ENCODE results near the gene C6orf89. TPM values are rescaled to one million over a fixed set of nuclear protein-coding genes. Genes with fewer than 3 reads are reported as not detected.

C6orf89 gene
- total RNA-seq, 1 experiment from 2014 or later, result 32.9 TPM

GRCh38 chr6:36949636-36950035, 63.9 kb downstream of the C6orf89 start:
- Histone ChIP-seq H3K4me2 (ENCODE audit: low read length) (peak overlapping the region; percentile 21), H3K9me3 (ENCODE audit: control insufficient read depth in 1 of 2, insufficient read depth in 1 of 2, low read depth in 1 of 2, low read length in 2 of 2) (no peaks in the 10 kb centered on the region), H2AFZ (ENCODE audit: low read depth, low read length, poor library complexity, severe bottlenecking) (peak overlapping the region; percentile 84), H3K79me2 (ENCODE audit: insufficient read depth, low read length) (no peaks in the 10 kb centered on the region), H3K4me1 (ENCODE audit: control insufficient read depth in 1 of 2, insufficient read depth in 2 of 2, low read length in 2 of 2) (peaks cover 4 to 52% of the 10 kb centered on the region in 2 experiments; a peak in 3 of 4 replicates), H3K36me3 (ENCODE audit: control insufficient read depth in 1 of 2, insufficient read depth in 2 of 2, low read length in 2 of 2) (no peaks in the 10 kb centered on the region), H4K20me1 (ENCODE audit: insufficient read depth) (no peaks in the 10 kb centered on the region), H3K27me3 (ENCODE audit: insufficient read depth, low read length) (no peaks in the 10 kb centered on the region), H3K9ac (ENCODE audit: low read length) (no peak overlapping the region), H3K4me3 (replicated peaks in 1 of 2; ENCODE audit: low read depth in 1 of 2, low read length in 2 of 2) (no peak overlapping the region), H3K9me2 (ENCODE audit: insufficient read depth) (no peaks in the 10 kb centered on the region), H3K27ac (ENCODE audit: low read depth, low read length) (no peak overlapping the region)
- intact Hi-C loops (cut with micrococcal nuclease), result no loop called here
- no peak for TF ChIP-seq MAX (IDR thresholded peaks at IDR 0.05)
- peak; percentile 50; the same call in 1 of the 2 replicates for TF ChIP-seq FOSL1 (IDR thresholded peaks at IDR 0.05; ENCODE audit: low read depth)
- TF ChIP-seq SP1 (IDR thresholded peaks at IDR 0.05; ENCODE audit: low read depth), result peak; percentile 22; the same call in 1 of the 2 replicates
- CTCF ChIA-PET, result no interaction called here
- no peak for DNase-seq (ENCODE audit: low read depth, low spot score)
- no peak for ATAC-seq
- RAD21 ChIA-PET (ENCODE audit: low non-redundant PET in 1 of 2, low total read pairs in 2 of 2, uncharacterized antibody in 2 of 2, unreplicated experiment in 2 of 2), result no interaction called here
- BruUV-seq (replicated peaks), result no TSS peak
- POLR2A ChIA-PET, result no interaction called here

GRCh38 chr6:36953931-36954261, 68.1 kb downstream of the C6orf89 start:
- Histone ChIP-seq H4K20me1 (ENCODE audit: insufficient read depth) (no peaks in the 10 kb centered on the region), H3K4me2 (ENCODE audit: low read length) (no peak overlapping the region), H3K4me1 (ENCODE audit: control insufficient read depth in 1 of 2, insufficient read depth in 2 of 2, low read length in 2 of 2) (peaks cover 0 to 57% of the 10 kb centered on the region in 2 experiments; a peak in 3 of 4 replicates), H3K9me3 (ENCODE audit: control insufficient read depth in 1 of 2, insufficient read depth in 1 of 2, low read depth in 1 of 2, low read length in 2 of 2) (no peaks in the 10 kb centered on the region), H2AFZ (ENCODE audit: low read depth, low read length, poor library complexity, severe bottlenecking) (no peak overlapping the region), H3K27ac (ENCODE audit: low read depth, low read length) (no peak overlapping the region), H3K9ac (ENCODE audit: low read length) (no peak overlapping the region), H3K79me2 (ENCODE audit: insufficient read depth, low read length) (no peaks in the 10 kb centered on the region), H3K36me3 (ENCODE audit: control insufficient read depth in 1 of 2, insufficient read depth in 2 of 2, low read length in 2 of 2) (no peaks in the 10 kb centered on the region), H3K9me2 (ENCODE audit: insufficient read depth) (no peaks in the 10 kb centered on the region), H3K27me3 (ENCODE audit: insufficient read depth, low read length) (no peaks in the 10 kb centered on the region), H3K4me3 (replicated peaks in 1 of 2; ENCODE audit: low read depth in 1 of 2, low read length in 2 of 2) (no peak overlapping the region)
- POLR2A ChIA-PET, result no interaction called here
- TF ChIP-seq REST (IDR thresholded peaks at IDR 0.05; ENCODE audit: low read depth) (no peak), ATF3 (IDR thresholded peaks at IDR 0.05) (no peak), RAD21 (IDR thresholded peaks at IDR 0.05; ENCODE audit: low read depth) (no peak), EGR1 (IDR thresholded peaks at IDR 0.05; ENCODE audit: low read depth) (no peak)
- BruUV-seq (replicated peaks), result no TSS peak
- ATAC-seq, result no peak
- intact Hi-C loops (cut with micrococcal nuclease), result no loop called here
- RAD21 ChIA-PET (ENCODE audit: low non-redundant PET in 1 of 2, low total read pairs in 2 of 2, uncharacterized antibody in 2 of 2, unreplicated experiment in 2 of 2), result no interaction called here
- DNase-seq (ENCODE audit: low read depth, low spot score), result no peak
- CTCF ChIA-PET, result no interaction called here

All from HCT116 (cell line).